Pancreas (tissue), 10 donors: ENCODE data around the gene AGL. TPM values are rescaled to one million over a fixed set of nuclear protein-coding genes. Genes with fewer than 3 reads are reported as not detected.
"Not testable (repeated sequence)": the region's sequence is repeated elsewhere in the genome, so short reads cannot be mapped to it uniquely, and the experiment has no call there.

Experiments
- ATAC-seq, 4 donors: fragments of 200-7000 bp; cut with Tn5 transposase; one replicate each; pipeline versions ENCODE4 v1.8.0 to v1.9.1; 2020; ENCODE audit warnings: mild to moderate bottlenecking in 4 of 4, moderate library complexity in 4 of 4
- DNase-seq, 6 donors: peaks; one replicate each; pipeline ENCODE4 v3.0.0-alpha.2; 2020
- FAIRE-seq: peaks from 2 replicates; lab custom pipeline; 2012; peaks lifted over from hg19 to GRCh38; lab: Jason Lieb, UNC
- H3K27ac ChIP-seq, 4 donors: fragments of 200-600 bp; sonication (generic); 1 replicate in 3 of 4; 2 replicates in 1 of 4; pipeline versions ENCODE4 v1.5.0 to v1.8.0; 2020
- H3K27me3 ChIP-seq, 4 donors: fragments of 200-600 bp; one replicate each; pipeline ENCODE4 v1.8.0; 2021
- H3K36me3 ChIP-seq, 3 donors: fragments of 200-600 bp; sonication (generic) in 1 of 3; one replicate each; pipeline versions ENCODE4 v1.5.0 to v1.8.0; 2020 to 2021
- H3K4me1 ChIP-seq, 3 donors: fragments of 200-600 bp; one replicate each; pipeline ENCODE4 v1.8.0; 2021
- H3K4me3 ChIP-seq, 4 donors: fragments of 200-600 bp; sonication (generic) in 2 of 4; one replicate each; pipeline versions ENCODE4 v1.5.0 to v1.8.0; 2020 to 2021
- H3K9me3 ChIP-seq, 4 donors: fragments of 200-600 bp; one replicate each; pipeline ENCODE4 v1.8.0; 2021
- CTCF ChIP-seq, 4 donors: fragments of 200-600 bp; sonication (generic) in 3 of 4; IDR thresholded peaks; one replicate each; pipeline versions ENCODE4 v1.5.0 to v1.8.0; 2021; ENCODE audit warnings: antibody characterized with exemption in 4 of 4
- WGBS, 2 donors: extraction: QIAGEN DNeasy Blood & Tissue Kit; methylation state at CpG; one replicate each; pipeline ENCODE4 v1.1.7; 2013; 5-methylcytosine and 5-hydroxymethylcytosine counted together
- intact Hi-C, 3 donors: fragments of 100-400 bp; cut with DNase I; formaldehyde crosslinking; loops; one replicate each; pipeline versions ENCODE4 v1.11.1 to v1.14.2; 2022
- polyA plus RNA-seq, 2 donors: library from polyadenylated mRNA; stranded (reverse); fragments of 200-250 nt; gene quantifications; one replicate each; pipeline ENCODE4 v1.2.3, GENCODE V29; 2013
- total RNA-seq, 6 donors: library from RNA; stranded (reverse); fragmentation: NEBNext Ultra II Directional in 4 of 6; extraction: Animal tissue kit (Norgen Biotek cat#: 25700) in 4 of 6; gene quantifications; one replicate each; pipeline versions ENCODE4 v1.2.1 to v1.2.4, GENCODE V29; 2021 to 2023
- donor health status: healthy with polysubstance abuse.
- donor health status: DM: no; HTN: no; CAD: no; lungs with moderate emphysema.
- donor health status: DM: no; HTN: no; CAD: no.
- donor health status: control.
- donor health status: control.
- donor health status: Bipolar disorder and iron deficiency.
- donor health status: DM: yes; HTN: yes; CAD: no.
- donor health status: DM: no; HTN: no; CAD: no.
- donor health status: DM: no; HTN: no; CAD: no.
- donor health status: DM: yes; HTN: yes; CAD: no.

The AGL gene
- total and polyA plus RNA-seq, 8 donors: 2.9 to 8.1 (median 4.5) TPM

- no peaks in the 10 kb centered on the region for H3K9me3 ChIP-seq
- TF ChIP-seq CTCF (IDR thresholded peaks at IDR 0.05): no peak
- 75 to 82% methylated on average over 1 of the region's 1 CpG for WGBS, 2 donors
- no peaks in the 10 kb centered on the region for H3K4me1 ChIP-seq
- FAIRE-seq (peak; percentile 26), ATAC-seq (no peak), DNase-seq (no peak)
- H3K27me3 ChIP-seq: no peaks in the 10 kb centered on the region
- H3K36me3 ChIP-seq: peaks cover 0 to 4% (median 3%) of the 10 kb centered on the region in 3 donors
- intact Hi-C loops: no loop called here
- H3K27ac ChIP-seq: no peak overlapping the region
- no peak overlapping the region for H3K4me3 ChIP-seq
These were observed 41.8 kb downstream of the AGL start for GRCh38 chr1:99891997-99892396.

DNA sequence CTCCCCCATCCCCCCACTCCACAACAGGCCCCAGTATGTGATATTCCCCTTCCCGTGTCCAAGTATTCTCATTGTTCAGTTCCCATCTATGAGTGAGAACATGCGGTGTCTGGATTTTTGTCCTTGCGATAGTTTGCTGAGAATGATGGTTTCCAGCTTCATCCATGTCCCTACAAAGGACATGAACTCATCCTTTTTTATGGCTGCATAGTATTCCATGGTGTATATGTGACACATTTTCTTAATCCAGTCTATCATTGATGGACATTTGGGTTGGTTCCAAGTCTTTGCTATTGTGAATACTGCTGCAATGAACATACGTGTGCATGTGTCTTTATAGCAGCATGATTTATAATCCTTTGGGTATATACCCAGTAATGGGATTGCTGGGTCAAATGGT lies 53.1 kb downstream of the AGL start:
- H3K27ac ChIP-seq, FAIRE-seq, intact Hi-C loops, H3K4me1 ChIP-seq, H3K9me3 ChIP-seq, H3K27me3 ChIP-seq, H3K36me3 ChIP-seq, ATAC-seq, DNase-seq, H3K4me3 ChIP-seq: not testable (repeated sequence)
- 98% methylated on average over 4 of the region's 4 CpGs for WGBS, 2 donors

DNA sequence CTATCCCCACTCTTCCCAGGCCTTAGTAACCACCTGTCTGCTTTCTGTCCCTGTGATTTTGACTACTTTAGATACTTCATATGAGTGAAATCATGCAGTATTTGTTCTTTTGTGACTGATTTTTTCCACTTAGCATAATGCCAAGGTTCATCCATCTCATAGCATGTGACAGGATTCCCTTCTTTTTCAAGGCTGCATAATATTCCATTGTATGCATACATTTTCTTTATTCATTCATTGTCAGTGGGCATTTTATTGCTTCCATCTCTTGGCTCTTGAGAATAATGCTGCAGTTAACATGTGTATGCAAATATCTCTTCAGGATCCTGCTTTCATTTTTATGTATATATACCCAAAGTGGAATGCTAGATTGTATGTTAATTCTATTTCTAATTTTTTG lies 56.4 kb downstream of the AGL start:
- no peaks in the 10 kb centered on the region for H3K36me3 ChIP-seq
- intact Hi-C loops: no loop called here
- H3K4me3 ChIP-seq: no peak overlapping the region
- no peaks in the 10 kb centered on the region for H3K27me3 ChIP-seq
- ATAC-seq (no peak), DNase-seq (no peak), FAIRE-seq (no peak)
- H3K27ac ChIP-seq: no peak overlapping the region
- no peak for TF ChIP-seq CTCF (IDR thresholded peaks at IDR 0.05)
- H3K9me3 ChIP-seq: no peaks in the 10 kb centered on the region
- H3K4me1 ChIP-seq: no peaks in the 10 kb centered on the region

- no peak overlapping the region for H3K4me3 ChIP-seq
- no peak for ATAC-seq
- intact Hi-C loops: no loop called here
- no peak overlapping the region for H3K27ac ChIP-seq
- no peak for TF ChIP-seq CTCF (IDR thresholded peaks at IDR 0.05)
- no peaks in the 10 kb centered on the region for H3K27me3 ChIP-seq
- H3K9me3 ChIP-seq: no peaks in the 10 kb centered on the region
- FAIRE-seq: no peak
- 86 to 93% methylated on average over 3 of the region's 3 CpGs for WGBS, 2 donors
- no peaks in the 10 kb centered on the region for H3K4me1 ChIP-seq
- DNase-seq: no peak
- peaks cover 0 to 3% (median 0%) of the 10 kb centered on the region in 3 donors for H3K36me3 ChIP-seq
These were observed 67.1 kb downstream of the AGL start for GRCh38 chr1:99917214-99917613.

DNA sequence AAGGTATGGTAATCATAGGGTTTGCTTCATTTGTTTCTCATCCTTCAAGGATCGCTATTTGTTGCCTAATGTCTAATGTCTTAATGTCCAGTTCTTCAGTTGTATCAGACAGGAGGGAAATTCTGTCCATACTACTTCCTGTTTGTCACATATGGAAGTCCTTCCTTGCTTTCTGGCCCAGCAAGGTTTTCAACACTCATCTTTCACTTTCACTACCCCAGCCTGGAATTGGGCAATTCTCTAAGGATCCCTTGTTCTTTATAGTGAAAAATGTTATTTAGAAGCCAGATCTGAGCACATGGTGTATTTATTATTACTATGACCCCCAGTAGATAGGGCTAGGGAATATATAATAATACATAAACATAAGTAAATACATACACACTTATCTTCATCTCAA lies 69.1 kb downstream of the AGL start:
- H3K27me3 ChIP-seq: no peaks in the 10 kb centered on the region
- H3K9me3 ChIP-seq: no peaks in the 10 kb centered on the region
- no peaks in the 10 kb centered on the region for H3K4me1 ChIP-seq
- 94 to 97% methylated on average over 1 of the region's 1 CpG for WGBS, 2 donors
- ATAC-seq (peak in 1 of 4 donors; percentile 34), FAIRE-seq (no peak), DNase-seq (no peak)
- intact Hi-C loops: no loop called here
- H3K4me3 ChIP-seq: no peak overlapping the region
- peaks cover 0 to 1% (median 0%) of the 10 kb centered on the region in 3 donors for H3K36me3 ChIP-seq
- no peak for TF ChIP-seq CTCF (IDR thresholded peaks at IDR 0.05)
- H3K27ac ChIP-seq: no peak overlapping the region

GRCh38 chr1:99934801-99935200 lies 84.6 kb downstream of the AGL start:
- no peak for DNase-seq
- Histone ChIP-seq H3K27ac (no peak overlapping the region), H3K9me3 (no peaks in the 10 kb centered on the region), H3K4me1 (no peaks in the 10 kb centered on the region), H3K27me3 (no peaks in the 10 kb centered on the region), H3K4me3 (no peak overlapping the region), H3K36me3 (no peaks in the 10 kb centered on the region)
- FAIRE-seq: no peak
- no peak for ATAC-seq
- no peak for TF ChIP-seq CTCF (IDR thresholded peaks at IDR 0.05)
- intact Hi-C loops: no loop called here
